Lower leg skin (tissue), 4 donors: ENCODE measurements around the gene JMJD1C. TPM values are rescaled to one million over a fixed set of nuclear protein-coding genes. Genes with fewer than 3 reads are reported as not detected.

Source experiments
- DNase-seq, 2 donors: peaks; one replicate each; pipeline ENCODE4 v3.0.0-alpha.2; 2019; ENCODE audit warnings: low spot score in 2 of 2
- H3K4me3 ChIP-seq: fragments of 200-600 bp; sonication (generic); 2 replicates; pipeline ENCODE4 v1.5.1; 2017; ENCODE audit warnings: mild to moderate bottlenecking, low read depth; ENCODE audit not compliant: poor library complexity, severe bottlenecking
- POLR2A ChIP-seq, 2 donors: fragments of 450-650 bp; IDR thresholded peaks; one replicate each; pipeline ENCODE4 v1.6.1; 2016 to 2017; ENCODE audit warnings: antibody characterized with exemption in 2 of 2, mild to moderate bottlenecking in 1 of 2, moderate library complexity in 1 of 2
- WGBS, 2 donors: methylation state at CpG; one replicate each; pipeline ENCODE4 v1.1.5; 2018; 5-methylcytosine and 5-hydroxymethylcytosine counted together
- intact Hi-C: fragments of 100-400 bp; cut with DNase I; formaldehyde crosslinking; loops from one replicate; pipeline ENCODE4 v1.15.0; 2023; ENCODE audit warnings: low total_unique reads
- total RNA-seq, 4 donors: library from RNA; depleted of rRNA; stranded (reverse); fragments of >200 nt; gene quantifications; one replicate each; pipeline ENCODE4 v1.1.0, GENCODE V29; 2016
- TF ChIP-seq, protein P1 (sequence below), 3 donors: fragments of 450-650 bp; IDR thresholded peaks; one replicate each; pipeline ENCODE4 v1.5.1; 2016; ENCODE audit warnings: antibody characterized with exemption in 3 of 3, mild to moderate bottlenecking in 3 of 3, moderate library complexity in 2 of 3

Gene JMJD1C
- total RNA-seq, 4 donors from 2014 or later: 82.0 to 92.5 (median 84.9) TPM

DNA sequence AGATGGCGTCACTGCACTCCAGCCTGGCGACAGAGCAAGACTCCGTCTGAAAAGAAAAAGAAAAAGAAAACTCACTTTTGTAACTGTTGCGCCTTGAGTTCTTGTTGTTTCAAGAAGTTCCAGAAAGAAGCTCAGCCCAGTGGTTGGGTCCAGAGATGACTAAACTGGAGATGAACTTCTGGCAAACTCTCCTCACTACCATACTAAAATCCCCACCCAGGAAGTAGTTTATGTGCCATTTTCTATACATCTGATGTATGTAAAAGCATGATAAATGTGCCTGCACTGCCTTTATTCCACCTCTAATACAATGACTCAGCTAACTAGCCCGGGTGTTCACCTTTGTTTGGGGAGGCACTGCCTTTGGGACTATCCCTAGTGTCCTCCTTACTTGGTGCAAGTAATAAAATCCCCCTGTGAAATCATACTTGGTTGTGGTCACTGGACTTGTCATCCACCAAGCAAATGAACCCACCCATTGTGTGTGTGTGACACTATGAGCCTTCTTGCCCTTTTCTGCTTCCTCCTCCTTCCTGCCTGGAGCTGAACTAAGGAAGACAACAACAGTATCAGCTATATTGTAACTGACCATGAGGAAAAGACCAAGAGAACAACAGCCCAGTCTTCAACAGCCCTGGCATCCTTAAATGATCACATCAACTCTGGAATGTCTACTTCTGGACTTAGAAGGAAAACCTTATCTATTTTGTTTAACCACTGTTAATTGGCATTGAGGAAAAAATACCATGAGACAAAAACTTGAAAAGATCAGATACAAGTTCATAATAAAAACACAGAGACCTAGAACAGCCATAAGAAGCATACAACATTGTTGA is 33.6 kb downstream of the JMJD1C start:
- intact Hi-C loops: no loop called here
- no peak overlapping the region for H3K4me3 ChIP-seq
- 81 to 86% methylated on average over 5 of the region's 5 CpGs for WGBS, 2 donors
- DNase-seq: no peak
- TF ChIP-seq, protein P1, sequence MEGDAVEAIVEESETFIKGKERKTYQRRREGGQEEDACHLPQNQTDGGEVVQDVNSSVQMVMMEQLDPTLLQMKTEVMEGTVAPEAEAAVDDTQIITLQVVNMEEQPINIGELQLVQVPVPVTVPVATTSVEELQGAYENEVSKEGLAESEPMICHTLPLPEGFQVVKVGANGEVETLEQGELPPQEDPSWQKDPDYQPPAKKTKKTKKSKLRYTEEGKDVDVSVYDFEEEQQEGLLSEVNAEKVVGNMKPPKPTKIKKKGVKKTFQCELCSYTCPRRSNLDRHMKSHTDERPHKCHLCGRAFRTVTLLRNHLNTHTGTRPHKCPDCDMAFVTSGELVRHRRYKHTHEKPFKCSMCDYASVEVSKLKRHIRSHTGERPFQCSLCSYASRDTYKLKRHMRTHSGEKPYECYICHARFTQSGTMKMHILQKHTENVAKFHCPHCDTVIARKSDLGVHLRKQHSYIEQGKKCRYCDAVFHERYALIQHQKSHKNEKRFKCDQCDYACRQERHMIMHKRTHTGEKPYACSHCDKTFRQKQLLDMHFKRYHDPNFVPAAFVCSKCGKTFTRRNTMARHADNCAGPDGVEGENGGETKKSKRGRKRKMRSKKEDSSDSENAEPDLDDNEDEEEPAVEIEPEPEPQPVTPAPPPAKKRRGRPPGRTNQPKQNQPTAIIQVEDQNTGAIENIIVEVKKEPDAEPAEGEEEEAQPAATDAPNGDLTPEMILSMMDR (IDR thresholded peaks at IDR 0.05): no peak
- TF ChIP-seq POLR2A (IDR thresholded peaks at IDR 0.05): no peak

DNA sequence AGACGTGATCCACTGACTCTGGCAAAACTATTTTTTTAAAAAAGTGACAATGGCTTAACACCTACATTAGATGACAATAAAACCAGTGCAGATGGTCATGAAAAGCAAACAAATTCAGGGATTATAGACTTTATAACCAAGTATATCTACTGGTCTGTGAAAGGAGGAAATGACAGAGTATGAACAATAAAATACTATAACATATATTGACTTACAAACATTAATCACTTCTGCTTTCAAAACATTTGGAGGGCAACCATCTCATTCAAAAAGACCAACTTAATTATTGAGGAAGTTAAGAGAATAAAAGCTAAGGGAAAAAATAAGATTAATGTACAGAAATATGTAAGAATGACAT is 34.8 kb downstream of the JMJD1C start:
- intact Hi-C loops: no loop called here
- no peak for DNase-seq
- no peak for TF ChIP-seq POLR2A (IDR thresholded peaks at IDR 0.05)
- TF ChIP-seq, protein P1 (IDR thresholded peaks at IDR 0.05): no peak
- no peak overlapping the region for H3K4me3 ChIP-seq
- WGBS, 2 donors: 72 to 79% methylated on average over 1 of the region's 1 CpG

- TF ChIP-seq POLR2A (IDR thresholded peaks at IDR 0.05): no peak
- TF ChIP-seq, protein P1 (IDR thresholded peaks at IDR 0.05): no peak
- intact Hi-C loops: no loop called here
- WGBS, 2 donors: 78 to 82% methylated on average over 10 of the region's 10 CpGs
- no peak for DNase-seq
- no peak overlapping the region for H3K4me3 ChIP-seq
Measured at GRCh38 chr10:63430091-63430998, 35.4 kb downstream of the JMJD1C start.

DNA sequence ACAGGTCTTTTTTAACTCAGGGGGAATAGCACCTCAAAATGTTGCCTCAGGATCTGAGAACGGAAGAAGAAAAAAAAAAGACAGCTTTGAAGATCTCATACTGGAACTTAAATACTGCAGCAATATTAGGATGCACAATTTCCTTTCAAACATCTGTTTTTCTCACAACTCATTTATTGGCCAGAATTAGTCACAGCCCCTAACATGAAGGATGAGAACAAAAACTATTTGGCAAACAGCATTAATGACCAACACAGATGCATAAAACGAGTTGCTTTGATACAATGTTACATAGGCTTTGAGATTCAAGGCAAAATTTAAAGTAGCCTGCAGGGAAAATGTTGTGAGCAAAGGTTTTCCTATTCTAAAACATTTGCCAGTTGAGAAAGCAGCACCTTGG is 36.5 kb downstream of the JMJD1C start:
- TF ChIP-seq, protein P1 (IDR thresholded peaks at IDR 0.05): no peak
- no peak for TF ChIP-seq POLR2A (IDR thresholded peaks at IDR 0.05)
- intact Hi-C loops: no loop called here
- DNase-seq: no peak
- 13 to 17% methylated on average over 2 of the region's 2 CpGs for WGBS, 2 donors
- H3K4me3 ChIP-seq: no peak overlapping the region

- WGBS, 2 donors: 97 to 98% methylated on average over 18 to 19 of the region's 19 CpGs
- intact Hi-C loops: no loop called here
- TF ChIP-seq POLR2A (IDR thresholded peaks at IDR 0.05): no peak
- TF ChIP-seq, protein P1 (IDR thresholded peaks at IDR 0.05): no peak
- no peak overlapping the region for H3K4me3 ChIP-seq
- DNase-seq: no peak
Measured at GRCh38 chr10:63427013-63427412, 38.8 kb downstream of the JMJD1C start.
